IMR-90 (cell line): ENCODE results near the gene AXIN2.

ENCODE experiments used
- BHLHE40 ChIP-seq: fragments of 150-350 bp; IDR thresholded peaks from 2 replicates; pipeline ENCODE4 v1.6.1; 2016; ENCODE audit warnings: mild to moderate bottlenecking, low read depth, low read length
- CEBPB ChIP-seq: IDR thresholded peaks from 2 replicates; pipeline ENCODE4 v1.6.1; 2012; ENCODE audit warnings: low read depth, low read length, improper control_type of control experiment
- CHD1 ChIP-seq: IDR thresholded peaks from 2 replicates; pipeline ENCODE4 v1.6.1; 2012; ENCODE audit warnings: low read depth, low read length, improper control_type of control experiment
- MAZ ChIP-seq: IDR thresholded peaks from 2 replicates; pipeline ENCODE4 v1.6.1; 2012; ENCODE audit warnings: low read depth, mild to moderate bottlenecking, low read length, improper control_type of control experiment, moderate library complexity, borderline replicate concordance
- MXI1 ChIP-seq: IDR thresholded peaks from 2 replicates; pipeline ENCODE4 v1.6.1; 2012; ENCODE audit warnings: low read depth, mild to moderate bottlenecking, low read length, moderate library complexity, borderline replicate concordance
- NFE2L2 ChIP-seq: fragments of 150-350 bp; IDR thresholded peaks from 2 replicates; pipeline ENCODE4 v1.6.1; 2016; ENCODE audit warnings: low read depth, mild to moderate bottlenecking, low read length
- POLR2A ChIP-seq: IDR thresholded peaks from 2 replicates; pipeline ENCODE4 v1.6.1; 2012; ENCODE audit warnings: mild to moderate bottlenecking, low read depth, low read length
- RAD21 ChIP-seq: IDR thresholded peaks from 2 replicates; pipeline ENCODE4 v1.6.1; 2012; ENCODE audit warnings: low read length, improper control_type of control experiment
- RCOR1 ChIP-seq: IDR thresholded peaks from 2 replicates; pipeline ENCODE4 v1.6.1; 2012; ENCODE audit warnings: mild to moderate bottlenecking, low read length, improper control_type of control experiment; ENCODE audit not compliant: insufficient replicate concordance
- RFX5 ChIP-seq: IDR thresholded peaks from 2 replicates; pipeline ENCODE4 v1.8.0; 2012; ENCODE audit warnings: low read depth, mild to moderate bottlenecking, low read length, moderate library complexity
- SMC3 ChIP-seq: fragments of 150-350 bp; IDR thresholded peaks from 2 replicates; pipeline ENCODE4 v1.6.1; 2016; ENCODE audit warnings: low read depth, mild to moderate bottlenecking, antibody characterized with exemption, low read length, moderate library complexity
- TF ChIP-seq, protein P1 (sequence below): conservative IDR thresholded peaks from 2 replicates; pipeline ENCODE4 v1.5.1; 2012; ENCODE audit warnings: mild to moderate bottlenecking, low read depth, low read length, improper control_type of control experiment
- TF ChIP-seq, protein P2 (sequence below): fragments of 150-350 bp; IDR thresholded peaks from 2 replicates; pipeline ENCODE4 v1.6.1; 2017; ENCODE audit warnings: mild to moderate bottlenecking, antibody characterized with exemption, low read length, low read depth

DNA sequence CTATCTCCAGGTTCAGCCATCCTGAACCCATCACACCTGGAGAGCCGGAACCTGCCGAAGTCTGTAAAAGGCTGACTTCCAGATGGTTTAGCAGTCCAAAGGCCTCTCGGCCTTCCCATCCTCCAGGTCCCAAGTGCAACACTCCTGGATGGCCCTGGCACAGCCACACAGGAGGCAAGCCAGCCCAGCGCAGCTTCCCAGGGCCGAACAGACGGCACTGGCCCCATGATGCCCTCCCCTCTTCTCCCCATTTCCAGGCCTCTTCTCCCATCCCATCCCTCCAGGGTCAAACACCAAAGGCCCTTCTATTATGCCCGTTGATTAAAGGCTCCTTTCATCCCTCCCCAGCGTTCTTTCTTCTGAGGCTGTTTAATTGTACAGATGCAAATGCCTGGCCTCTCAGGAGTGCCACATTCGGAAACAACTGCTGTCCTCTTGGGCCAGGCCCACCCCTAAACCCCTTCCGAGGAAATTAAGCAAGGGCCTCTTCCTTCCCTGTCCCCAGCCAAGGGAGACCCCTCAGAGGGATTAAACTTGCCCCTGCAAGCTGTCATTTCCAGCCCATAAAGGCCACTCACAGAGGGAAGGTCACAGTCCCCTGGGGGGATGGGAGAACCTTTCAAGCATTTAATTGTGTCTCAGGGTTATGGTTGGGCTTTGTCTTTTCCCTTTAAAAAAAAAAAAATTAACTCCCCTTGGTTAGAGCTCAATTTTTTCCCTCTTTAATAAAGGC is 30.8 kb downstream of the AXIN2 start:
- TF ChIP-seq, protein P1, sequence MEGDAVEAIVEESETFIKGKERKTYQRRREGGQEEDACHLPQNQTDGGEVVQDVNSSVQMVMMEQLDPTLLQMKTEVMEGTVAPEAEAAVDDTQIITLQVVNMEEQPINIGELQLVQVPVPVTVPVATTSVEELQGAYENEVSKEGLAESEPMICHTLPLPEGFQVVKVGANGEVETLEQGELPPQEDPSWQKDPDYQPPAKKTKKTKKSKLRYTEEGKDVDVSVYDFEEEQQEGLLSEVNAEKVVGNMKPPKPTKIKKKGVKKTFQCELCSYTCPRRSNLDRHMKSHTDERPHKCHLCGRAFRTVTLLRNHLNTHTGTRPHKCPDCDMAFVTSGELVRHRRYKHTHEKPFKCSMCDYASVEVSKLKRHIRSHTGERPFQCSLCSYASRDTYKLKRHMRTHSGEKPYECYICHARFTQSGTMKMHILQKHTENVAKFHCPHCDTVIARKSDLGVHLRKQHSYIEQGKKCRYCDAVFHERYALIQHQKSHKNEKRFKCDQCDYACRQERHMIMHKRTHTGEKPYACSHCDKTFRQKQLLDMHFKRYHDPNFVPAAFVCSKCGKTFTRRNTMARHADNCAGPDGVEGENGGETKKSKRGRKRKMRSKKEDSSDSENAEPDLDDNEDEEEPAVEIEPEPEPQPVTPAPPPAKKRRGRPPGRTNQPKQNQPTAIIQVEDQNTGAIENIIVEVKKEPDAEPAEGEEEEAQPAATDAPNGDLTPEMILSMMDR: no peak
- TF ChIP-seq, protein P2, sequence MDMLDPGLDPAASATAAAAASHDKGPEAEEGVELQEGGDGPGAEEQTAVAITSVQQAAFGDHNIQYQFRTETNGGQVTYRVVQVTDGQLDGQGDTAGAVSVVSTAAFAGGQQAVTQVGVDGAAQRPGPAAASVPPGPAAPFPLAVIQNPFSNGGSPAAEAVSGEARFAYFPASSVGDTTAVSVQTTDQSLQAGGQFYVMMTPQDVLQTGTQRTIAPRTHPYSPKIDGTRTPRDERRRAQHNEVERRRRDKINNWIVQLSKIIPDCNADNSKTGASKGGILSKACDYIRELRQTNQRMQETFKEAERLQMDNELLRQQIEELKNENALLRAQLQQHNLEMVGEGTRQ: no peak
- TF ChIP-seq CEBPB: no peak
- no peak for TF ChIP-seq POLR2A
- no peak for TF ChIP-seq RCOR1
- TF ChIP-seq SMC3: no peak
- no peak for TF ChIP-seq RAD21
- no peak for TF ChIP-seq BHLHE40
- TF ChIP-seq RFX5: no peak
- no peak for TF ChIP-seq MXI1
- no peak for TF ChIP-seq NFE2L2
- no peak for TF ChIP-seq CHD1
- no peak for TF ChIP-seq MAZ
